ENCODE results near the gene RXFP4.

GRCh38 chr1:155952505-155952890, 11.1 kb downstream of the RXFP4 start:
- TF ChIP-seq, protein P1, sequence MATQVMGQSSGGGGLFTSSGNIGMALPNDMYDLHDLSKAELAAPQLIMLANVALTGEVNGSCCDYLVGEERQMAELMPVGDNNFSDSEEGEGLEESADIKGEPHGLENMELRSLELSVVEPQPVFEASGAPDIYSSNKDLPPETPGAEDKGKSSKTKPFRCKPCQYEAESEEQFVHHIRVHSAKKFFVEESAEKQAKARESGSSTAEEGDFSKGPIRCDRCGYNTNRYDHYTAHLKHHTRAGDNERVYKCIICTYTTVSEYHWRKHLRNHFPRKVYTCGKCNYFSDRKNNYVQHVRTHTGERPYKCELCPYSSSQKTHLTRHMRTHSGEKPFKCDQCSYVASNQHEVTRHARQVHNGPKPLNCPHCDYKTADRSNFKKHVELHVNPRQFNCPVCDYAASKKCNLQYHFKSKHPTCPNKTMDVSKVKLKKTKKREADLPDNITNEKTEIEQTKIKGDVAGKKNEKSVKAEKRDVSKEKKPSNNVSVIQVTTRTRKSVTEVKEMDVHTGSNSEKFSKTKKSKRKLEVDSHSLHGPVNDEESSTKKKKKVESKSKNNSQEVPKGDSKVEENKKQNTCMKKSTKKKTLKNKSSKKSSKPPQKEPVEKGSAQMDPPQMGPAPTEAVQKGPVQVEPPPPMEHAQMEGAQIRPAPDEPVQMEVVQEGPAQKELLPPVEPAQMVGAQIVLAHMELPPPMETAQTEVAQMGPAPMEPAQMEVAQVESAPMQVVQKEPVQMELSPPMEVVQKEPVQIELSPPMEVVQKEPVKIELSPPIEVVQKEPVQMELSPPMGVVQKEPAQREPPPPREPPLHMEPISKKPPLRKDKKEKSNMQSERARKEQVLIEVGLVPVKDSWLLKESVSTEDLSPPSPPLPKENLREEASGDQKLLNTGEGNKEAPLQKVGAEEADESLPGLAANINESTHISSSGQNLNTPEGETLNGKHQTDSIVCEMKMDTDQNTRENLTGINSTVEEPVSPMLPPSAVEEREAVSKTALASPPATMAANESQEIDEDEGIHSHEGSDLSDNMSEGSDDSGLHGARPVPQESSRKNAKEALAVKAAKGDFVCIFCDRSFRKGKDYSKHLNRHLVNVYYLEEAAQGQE (IDR thresholded peaks at IDR 0.05; ENCODE audit: borderline replicate concordance) = no peak
- TF ChIP-seq, protein P1 (CRISPR knock-in tag; IDR thresholded peaks at IDR 0.05; ENCODE audit: low read depth) = no peak
- TF ChIP-seq PTBP1 (IDR thresholded peaks at IDR 0.05; ENCODE audit: low read depth, low read length) (no peak), E2F1 (CRISPR knock-in tag; IDR thresholded peaks at IDR 0.05) (no peak), ZBTB2 (IDR thresholded peaks at IDR 0.05) (no peak), IRF2 (CRISPR knock-in tag; IDR thresholded peaks at IDR 0.05) (no peak), JUNB (CRISPR knock-in tag; conservative IDR thresholded peaks at IDR 0.05) (no peak), ZNF699 (CRISPR knock-in tag; IDR thresholded peaks at IDR 0.05; ENCODE audit: insufficient replicate concordance) (no peak), ESRRA (IDR thresholded peaks at IDR 0.05; ENCODE audit: borderline replicate concordance, low read depth) (no peak), KAT2B (IDR thresholded peaks at IDR 0.05; ENCODE audit: low read depth, low read length) (no peak), ZNF354B (CRISPR knock-in tag; IDR thresholded peaks at IDR 0.05) (no peak), EZH2 (IDR thresholded peaks at IDR 0.05; ENCODE audit: borderline replicate concordance, low read depth, low read length) (no peak)
- TF ChIP-seq, protein P2, sequence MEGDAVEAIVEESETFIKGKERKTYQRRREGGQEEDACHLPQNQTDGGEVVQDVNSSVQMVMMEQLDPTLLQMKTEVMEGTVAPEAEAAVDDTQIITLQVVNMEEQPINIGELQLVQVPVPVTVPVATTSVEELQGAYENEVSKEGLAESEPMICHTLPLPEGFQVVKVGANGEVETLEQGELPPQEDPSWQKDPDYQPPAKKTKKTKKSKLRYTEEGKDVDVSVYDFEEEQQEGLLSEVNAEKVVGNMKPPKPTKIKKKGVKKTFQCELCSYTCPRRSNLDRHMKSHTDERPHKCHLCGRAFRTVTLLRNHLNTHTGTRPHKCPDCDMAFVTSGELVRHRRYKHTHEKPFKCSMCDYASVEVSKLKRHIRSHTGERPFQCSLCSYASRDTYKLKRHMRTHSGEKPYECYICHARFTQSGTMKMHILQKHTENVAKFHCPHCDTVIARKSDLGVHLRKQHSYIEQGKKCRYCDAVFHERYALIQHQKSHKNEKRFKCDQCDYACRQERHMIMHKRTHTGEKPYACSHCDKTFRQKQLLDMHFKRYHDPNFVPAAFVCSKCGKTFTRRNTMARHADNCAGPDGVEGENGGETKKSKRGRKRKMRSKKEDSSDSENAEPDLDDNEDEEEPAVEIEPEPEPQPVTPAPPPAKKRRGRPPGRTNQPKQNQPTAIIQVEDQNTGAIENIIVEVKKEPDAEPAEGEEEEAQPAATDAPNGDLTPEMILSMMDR (IDR thresholded peaks at IDR 0.05 in 2 of 3, conservative IDR thresholded peaks at IDR 0.05 in 1 of 3; ENCODE audit: insufficient read depth in 2 of 3, low read depth in 1 of 3, low read length in 3 of 3) = no peak
- TF ChIP-seq, protein P3, sequence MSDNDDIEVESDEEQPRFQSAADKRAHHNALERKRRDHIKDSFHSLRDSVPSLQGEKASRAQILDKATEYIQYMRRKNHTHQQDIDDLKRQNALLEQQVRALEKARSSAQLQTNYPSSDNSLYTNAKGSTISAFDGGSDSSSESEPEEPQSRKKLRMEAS (CRISPR knock-in tag; IDR thresholded peaks at IDR 0.05) = no peak
